HepG2 (cell line): Measurements from ENCODE around the gene COQ5.

ENCODE experiments used
- ARNT ChIP-seq: fragments of 450-650 bp; IDR thresholded peaks from 2 replicates; pipeline ENCODE4 v1.6.1; 2017
- BATF2 ChIP-seq: sonication (generic); formaldehyde crosslinking; IDR thresholded peaks from 2 replicates; pipeline ENCODE4 v1.8.0; 2022; ENCODE audit warnings: mild to moderate bottlenecking, missing genetic modification reagents, moderate library complexity
- BRF2 ChIP-seq: sonication (generic); formaldehyde crosslinking; IDR thresholded peaks from 2 replicates; pipeline ENCODE4 v1.8.1; 2022; ENCODE audit warnings: mild to moderate bottlenecking, missing genetic modification reagents
- DPF2 ChIP-seq: sonication (generic); formaldehyde crosslinking; IDR thresholded peaks from 2 replicates; pipeline ENCODE4 v1.4.0; 2020; ENCODE audit warnings: mild to moderate bottlenecking, low read depth, missing genetic modification reagents, borderline replicate concordance
- EP300 ChIP-seq, 3 experiments: sonication (generic) in 1 of 3; formaldehyde crosslinking in 1 of 3; IDR thresholded peaks; 2 replicates each; pipeline versions ENCODE4 v1.5.1 to v1.6.1; 2011 to 2020; ENCODE audit warnings: low read depth in 2 of 3, low read length in 2 of 3, borderline replicate concordance in 1 of 3, improper control_type of control experiment in 1 of 3, mild to moderate bottlenecking in 1 of 3, missing genetic modification reagents in 1 of 3, moderate library complexity in 1 of 3
- MYC ChIP-seq: sonication (generic); formaldehyde crosslinking; IDR thresholded peaks from 2 replicates; pipeline ENCODE4 v1.9.0; 2021; ENCODE audit warnings: missing genetic modification reagents, borderline replicate concordance
- RXRA ChIP-seq: sonication (generic); formaldehyde crosslinking; IDR thresholded peaks from 2 replicates; pipeline ENCODE4 v1.5.1; 2020; ENCODE audit warnings: missing genetic modification reagents
- ZBTB21 ChIP-seq: sonication (generic); formaldehyde crosslinking; IDR thresholded peaks from 2 replicates; pipeline ENCODE4 v1.4.0; 2020; ENCODE audit warnings: missing genetic modification reagents
- ZNF335 ChIP-seq: sonication (generic); formaldehyde crosslinking; IDR thresholded peaks from 2 replicates; pipeline ENCODE4 v1.4.0; 2020; ENCODE audit warnings: missing genetic modification reagents
- ZNF781 ChIP-seq: sonication (generic); formaldehyde crosslinking; IDR thresholded peaks from 2 replicates; pipeline ENCODE4 v1.5.1; 2020; ENCODE audit warnings: borderline replicate concordance, mild to moderate bottlenecking, missing genetic modification reagents; ENCODE audit errors: not compliant biosample characterization
- TF ChIP-seq, protein P1 (sequence below): sonication (generic); formaldehyde crosslinking; IDR thresholded peaks from 2 replicates; pipeline ENCODE4 v1.5.0; 2020; ENCODE audit warnings: mild to moderate bottlenecking, missing genetic modification reagents, moderate library complexity

DNA sequence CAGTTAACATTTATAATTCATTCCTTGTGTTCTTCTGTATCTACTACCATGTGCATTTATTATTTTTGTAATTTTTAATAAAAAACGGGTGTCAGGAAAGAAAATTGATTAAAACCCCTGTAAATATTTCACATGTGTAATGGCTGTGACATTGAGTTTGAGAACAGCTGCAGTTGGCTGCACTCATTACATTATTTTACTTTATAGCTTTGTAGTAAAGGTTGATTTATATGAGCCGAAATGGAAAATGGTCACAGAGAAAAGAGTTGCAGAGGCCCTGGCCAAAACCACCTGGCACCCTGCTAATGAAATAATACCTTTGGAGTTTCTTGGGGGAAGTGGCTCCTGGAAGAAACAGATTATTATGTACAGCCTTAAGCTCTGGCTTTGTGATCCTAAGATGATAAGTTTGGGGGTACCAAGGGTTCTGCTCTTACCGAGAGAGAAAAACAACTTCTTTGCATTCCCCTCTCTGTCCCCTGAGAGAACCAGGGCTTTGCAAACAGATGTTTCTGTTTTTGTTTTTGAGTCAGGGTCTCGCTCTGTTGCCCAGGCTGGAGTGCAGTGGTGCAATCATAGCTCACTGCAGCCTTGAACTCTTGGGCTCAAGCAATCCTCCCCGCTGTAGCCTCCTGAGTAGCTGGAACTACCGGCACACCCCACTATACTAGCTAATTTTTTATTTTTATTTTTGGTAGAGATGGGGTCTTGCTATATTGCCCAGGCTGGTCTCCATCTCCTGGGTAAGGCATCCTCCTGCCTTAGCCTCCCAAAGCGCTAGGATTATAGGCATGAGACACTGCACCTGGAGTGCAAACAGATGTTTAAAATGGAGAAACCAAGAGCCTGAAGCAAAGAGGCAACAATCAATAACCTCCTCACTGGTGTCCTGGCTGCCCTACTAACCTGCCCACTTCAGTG, 42.7 kb downstream of the COQ5 start:
- no peak for TF ChIP-seq ZBTB21 (CRISPR knock-in tag)
- no peak for TF ChIP-seq RXRA (CRISPR knock-in tag)
- no peak for TF ChIP-seq BATF2
- TF ChIP-seq ARNT: no peak
- TF ChIP-seq ZNF335 (CRISPR knock-in tag): no peak
- no peak for TF ChIP-seq DPF2 (CRISPR knock-in tag)
- no peak for TF ChIP-seq ZNF781 (CRISPR knock-in tag)
- TF ChIP-seq MYC: no peak
- no peak for TF ChIP-seq EP300 (IDR thresholded peaks at IDR 0.05; ENCODE audit: low read depth in 2 of 2, low read length in 2 of 2)
- no peak for TF ChIP-seq EP300 (CRISPR knock-in tag; IDR thresholded peaks at IDR 0.05; ENCODE audit: borderline replicate concordance)
- TF ChIP-seq, protein P1, sequence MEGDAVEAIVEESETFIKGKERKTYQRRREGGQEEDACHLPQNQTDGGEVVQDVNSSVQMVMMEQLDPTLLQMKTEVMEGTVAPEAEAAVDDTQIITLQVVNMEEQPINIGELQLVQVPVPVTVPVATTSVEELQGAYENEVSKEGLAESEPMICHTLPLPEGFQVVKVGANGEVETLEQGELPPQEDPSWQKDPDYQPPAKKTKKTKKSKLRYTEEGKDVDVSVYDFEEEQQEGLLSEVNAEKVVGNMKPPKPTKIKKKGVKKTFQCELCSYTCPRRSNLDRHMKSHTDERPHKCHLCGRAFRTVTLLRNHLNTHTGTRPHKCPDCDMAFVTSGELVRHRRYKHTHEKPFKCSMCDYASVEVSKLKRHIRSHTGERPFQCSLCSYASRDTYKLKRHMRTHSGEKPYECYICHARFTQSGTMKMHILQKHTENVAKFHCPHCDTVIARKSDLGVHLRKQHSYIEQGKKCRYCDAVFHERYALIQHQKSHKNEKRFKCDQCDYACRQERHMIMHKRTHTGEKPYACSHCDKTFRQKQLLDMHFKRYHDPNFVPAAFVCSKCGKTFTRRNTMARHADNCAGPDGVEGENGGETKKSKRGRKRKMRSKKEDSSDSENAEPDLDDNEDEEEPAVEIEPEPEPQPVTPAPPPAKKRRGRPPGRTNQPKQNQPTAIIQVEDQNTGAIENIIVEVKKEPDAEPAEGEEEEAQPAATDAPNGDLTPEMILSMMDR (CRISPR knock-in tag): no peak
- no peak for TF ChIP-seq BRF2
